Esophagus squamous epithelium (tissue), 5 donors: ENCODE measurements around the gene MARCHF9. TPM values are rescaled to one million over a fixed set of nuclear protein-coding genes. Genes with fewer than 3 reads are reported as not detected.

ENCODE experiments used
- DNase-seq: peaks from one replicate; lab custom pipeline; 2025; lab: John Stamatoyannopoulos, UW
- H3K27ac ChIP-seq, 4 donors: fragments of 200-600 bp; sonication (generic); one replicate each; pipeline ENCODE4 v1.5.1; 2016 to 2019; ENCODE audit warnings: mild to moderate bottlenecking in 1 of 4
- H3K27me3 ChIP-seq, 4 donors: fragments of 200-600 bp; sonication (generic); 1 replicate in 3 of 4; 2 replicates in 1 of 4; pipeline versions ENCODE4 v1.5.1 to v1.6.0; 2017 to 2021; ENCODE audit warnings: antibody characterized with exemption in 1 of 4
- H3K36me3 ChIP-seq, 3 donors: fragments of 200-600 bp; sonication (generic); one replicate each; pipeline ENCODE4 v1.5.1; 2016 to 2019
- H3K4me1 ChIP-seq, 3 donors: fragments of 200-600 bp; sonication (generic); one replicate each; pipeline ENCODE4 v1.5.1; 2017 to 2019
- H3K4me3 ChIP-seq, 4 donors: fragments of 200-600 bp; sonication (generic); 1 replicate in 3 of 4; 2 replicates in 1 of 4; pipeline ENCODE4 v1.5.1; 2016 to 2019; ENCODE audit warnings: mild to moderate bottlenecking in 2 of 4, moderate library complexity in 1 of 4
- H3K9me3 ChIP-seq, 3 donors: fragments of 200-600 bp; sonication (generic); one replicate each; pipeline ENCODE4 v1.5.1; 2016 to 2019
- CTCF ChIP-seq, 6 experiments: fragments of 450-650 bp in 4 of 6; fragments of 200-600 bp in 2 of 6; sonication (generic) in 2 of 6; IDR thresholded peaks; one replicate each; pipeline ENCODE4 v1.5.1; 2016 to 2019; ENCODE audit warnings: antibody characterized with exemption in 6 of 6, mild to moderate bottlenecking in 4 of 6, moderate library complexity in 4 of 6
- POLR2A ChIP-seq, 4 donors: fragments of 450-650 bp; IDR thresholded peaks; one replicate each; pipeline ENCODE4 v1.6.1; 2017; ENCODE audit warnings: antibody characterized with exemption in 4 of 4, mild to moderate bottlenecking in 4 of 4, moderate library complexity in 3 of 4
- WGBS, 2 donors: methylation state at CpG; one replicate each; pipeline ENCODE4 v1.1.5; 2018; 5-methylcytosine and 5-hydroxymethylcytosine counted together
- intact Hi-C: fragments of 100-400 bp; cut with DNase I; formaldehyde crosslinking; loops from one replicate; pipeline ENCODE4 v1.15.0; 2022
- total RNA-seq, 4 donors: library from RNA; depleted of rRNA; stranded (reverse); fragments of >200 nt; gene quantifications; one replicate each; pipeline ENCODE4 v1.1.0, GENCODE V29; 2016
- donor health status: DM: yes; HTN: yes; CAD: no.

MARCHF9 gene
- total RNA-seq, 4 donors from 2014 or later = 3.6 to 8.4 (median 5.3) TPM

DNA sequence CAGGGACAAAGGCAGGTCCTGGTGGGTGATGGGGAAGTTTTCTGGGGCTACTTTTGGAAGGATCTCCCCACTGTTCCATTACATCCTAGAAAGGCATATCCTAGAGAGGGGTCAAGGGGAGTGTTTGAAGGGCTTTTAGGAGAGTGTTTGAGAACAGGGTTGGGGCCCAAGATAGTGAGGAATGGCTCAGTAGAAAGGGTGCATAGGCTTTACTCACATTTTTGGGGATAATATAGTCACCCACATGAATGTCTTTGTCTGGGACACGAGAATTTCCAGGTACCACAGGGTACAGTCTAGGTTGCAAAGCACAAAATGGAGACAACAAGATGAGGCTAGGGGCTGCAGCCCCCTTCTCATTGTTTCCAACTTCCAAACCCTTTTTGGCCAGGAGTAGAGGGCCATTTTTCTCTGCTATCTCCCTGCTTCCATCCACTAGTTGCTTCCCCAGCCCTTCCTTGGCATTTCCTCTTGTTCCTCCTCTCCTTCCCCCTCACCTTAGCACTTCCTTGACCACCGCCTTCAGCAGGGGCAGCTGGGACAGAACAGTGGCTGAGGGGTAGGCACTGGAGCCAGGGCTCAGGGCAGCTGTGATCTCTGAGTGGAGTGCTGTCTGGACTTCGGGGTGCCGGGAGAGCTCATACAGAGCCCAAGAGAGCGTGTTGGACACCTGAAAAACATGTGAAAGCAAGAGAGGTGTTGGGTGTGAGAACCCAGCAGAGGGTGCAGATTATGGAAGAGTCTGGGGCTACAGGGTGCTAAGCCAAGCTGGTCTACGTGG is 9.2 kb downstream of the MARCHF9 start:
- Histone ChIP-seq H3K9me3 (no peaks in the 10 kb centered on the region), H3K36me3 (peaks cover 0 to 18% (median 0%) of the 10 kb centered on the region in 3 donors), H3K4me3 (peak overlapping the region in 2 of 4 donors; percentile 52 to 70), H3K27ac (no peak overlapping the region), H3K4me1 (peaks cover 25 to 31% (median 26%) of the 10 kb centered on the region in 3 donors), H3K27me3 (peaks cover 0 to 55% (median 10%) of the 10 kb centered on the region in 4 donors)
- DNase-seq = no peak
- 64 to 91% methylated on average over 1 to 2 of the region's 6 CpGs for WGBS, 2 donors
- TF ChIP-seq POLR2A (IDR thresholded peaks at IDR 0.05) (no peak), CTCF (IDR thresholded peaks at IDR 0.05) (no peak)
- intact Hi-C loops = no loop called here

- peaks cover 0 to 55% (median 10%) of the 10 kb centered on the region in 4 donors for H3K27me3 ChIP-seq
- TF ChIP-seq CTCF (IDR thresholded peaks at IDR 0.05) (no peak), POLR2A (IDR thresholded peaks at IDR 0.05) (no peak)
- no peak overlapping the region for H3K27ac ChIP-seq
- peaks cover 25 to 31% (median 26%) of the 10 kb centered on the region in 3 donors for H3K4me1 ChIP-seq
- 0 to 19% methylated on average over 2 to 15 of the region's 17 CpGs for WGBS, 2 donors
- no peak for DNase-seq
- peak overlapping the region; percentile 23 to 70 (median 52) for H3K4me3 ChIP-seq
- no peaks in the 10 kb centered on the region for H3K9me3 ChIP-seq
- H3K36me3 ChIP-seq = peaks cover 0 to 21% (median 5%) of the 10 kb centered on the region in 3 donors
- intact Hi-C loops = no loop called here
Observed at GRCh38 chr12:57764662-57765002, 9.7 kb downstream of the MARCHF9 start.

DNA sequence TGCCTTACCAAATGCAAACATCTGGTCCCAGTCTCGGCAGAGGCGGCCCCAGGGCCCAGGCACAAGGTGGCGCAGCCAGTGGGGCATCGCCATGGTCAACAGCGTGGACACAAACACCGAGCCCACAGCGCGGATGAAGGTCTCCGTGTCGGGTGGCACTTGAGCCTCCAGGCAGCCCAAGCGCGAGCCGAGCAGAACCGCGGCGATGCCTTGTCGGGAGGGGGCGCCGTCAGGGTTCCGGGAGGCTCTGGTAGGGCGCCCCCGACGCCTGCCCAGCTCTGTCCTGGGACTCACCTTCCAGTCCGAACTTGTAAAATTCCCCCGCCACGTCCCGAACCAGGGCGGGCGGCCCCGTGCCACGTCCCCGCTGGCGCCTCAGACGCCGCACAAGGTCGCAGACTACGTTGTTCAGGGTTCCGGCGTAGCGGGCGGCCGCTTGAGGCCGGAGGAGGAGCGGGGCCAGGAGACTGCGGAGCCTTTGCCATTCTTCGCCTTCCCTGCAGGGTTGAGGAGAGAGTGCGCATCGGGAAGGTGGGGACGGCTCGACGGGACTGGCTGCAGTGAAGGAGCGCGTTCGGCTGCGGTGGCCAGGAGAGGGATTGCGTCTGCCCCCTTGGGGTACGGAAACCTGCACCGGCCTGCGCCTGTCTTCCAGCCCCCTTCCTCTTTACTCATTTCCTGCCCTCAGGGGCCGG is 10.2 kb downstream of the MARCHF9 start:
- no peak for DNase-seq
- Histone ChIP-seq H3K27me3 (peaks cover 0 to 55% (median 10%) of the 10 kb centered on the region in 4 donors), H3K4me3 (peak overlapping the region; percentile 23 to 70 (median 52)), H3K4me1 (peaks cover 25 to 31% (median 26%) of the 10 kb centered on the region in 3 donors), H3K36me3 (peaks cover 0 to 26% (median 5%) of the 10 kb centered on the region in 3 donors), H3K27ac (no peak overlapping the region), H3K9me3 (no peaks in the 10 kb centered on the region)
- whole genome bisulfite sequencing, 2 donors = 0 to 7% methylated on average over 3 to 6 of the region's 60 CpGs
- intact Hi-C loops = no loop called here
- TF ChIP-seq POLR2A (IDR thresholded peaks at IDR 0.05) = no peak
- TF ChIP-seq CTCF (IDR thresholded peaks at IDR 0.05) = peak in 3 of 6 experiments; percentile 10 to 29 (median 24)

DNA sequence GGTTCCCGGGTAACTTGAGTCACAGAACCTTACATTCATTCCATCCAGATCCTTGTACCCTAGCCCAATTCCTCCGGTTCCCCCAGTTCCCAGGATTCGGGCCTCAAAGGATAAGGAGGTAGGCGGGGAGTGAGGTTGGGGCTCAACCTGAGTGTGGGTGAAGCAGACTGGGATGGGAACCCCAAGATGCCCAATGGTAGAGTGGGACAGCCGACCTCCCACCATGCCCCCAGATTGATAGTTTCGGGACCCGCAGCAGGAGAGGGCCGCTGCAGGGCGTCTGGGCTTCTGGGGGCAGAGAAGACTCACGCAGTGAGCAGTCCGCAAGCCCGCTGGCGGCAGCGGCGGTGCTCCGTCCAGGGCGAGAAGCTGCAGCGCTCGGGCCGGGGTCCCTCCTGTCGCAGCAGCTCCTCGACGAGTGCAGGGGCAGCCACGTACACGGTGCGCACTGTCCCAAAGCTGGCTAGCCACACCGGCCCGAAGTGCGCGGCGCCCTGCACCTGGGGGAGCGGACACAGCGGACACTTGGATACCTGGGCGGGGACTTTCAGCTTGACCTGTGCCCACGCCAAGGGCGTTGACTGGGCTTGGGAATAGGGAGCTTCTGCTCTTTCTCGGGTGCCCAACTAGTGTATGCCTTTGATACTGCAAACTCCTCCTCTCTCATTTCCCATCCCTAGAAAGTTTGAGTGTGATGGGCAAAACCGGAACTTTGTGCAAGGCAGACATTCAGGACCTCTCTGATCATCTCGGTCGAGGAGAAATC is 11.0 kb downstream of the MARCHF9 start:
- no peaks in the 10 kb centered on the region for H3K9me3 ChIP-seq
- intact Hi-C loops = no loop called here
- peaks cover 0 to 33% (median 5%) of the 10 kb centered on the region in 3 donors for H3K36me3 ChIP-seq
- no peak overlapping the region for H3K27ac ChIP-seq
- TF ChIP-seq CTCF (IDR thresholded peaks at IDR 0.05) (no peak), POLR2A (IDR thresholded peaks at IDR 0.05) (no peak)
- H3K4me1 ChIP-seq = peaks cover 25 to 36% (median 27%) of the 10 kb centered on the region in 3 donors
- peak overlapping the region; percentile 23 to 70 (median 52) for H3K4me3 ChIP-seq
- peaks cover 0 to 55% (median 10%) of the 10 kb centered on the region in 4 donors for H3K27me3 ChIP-seq
- no peak for DNase-seq
- WGBS, 2 donors = 2 to 4% methylated on average over 8 to 12 of the region's 40 CpGs
